Heart right ventricle (tissue), 16 donors: ENCODE measurements around the gene PLEKHA7. TPM values are rescaled to one million over a fixed set of nuclear protein-coding genes. Genes with fewer than 3 reads are reported as not detected.

Experiments used
- ATAC-seq, 8 donors: fragments of 200-7000 bp; cut with Tn5 transposase; one replicate each; pipeline ENCODE4 v1.9.1; 2020; ENCODE audit warnings: mild to moderate bottlenecking in 8 of 8, moderate library complexity in 8 of 8, moderate number of reproducible peaks in 1 of 8
- DNase-seq, 2 donors: peaks; one replicate each; pipeline ENCODE4 v3.0.0-alpha.2; 2020
- H3K27ac ChIP-seq, 10 donors: fragments of 200-600 bp; sonication (generic) in 2 of 10; one replicate each; pipeline versions ENCODE4 v1.5.0 to v1.8.0; 2020 to 2022; ENCODE audit warnings: mild to moderate bottlenecking in 3 of 10
- H3K27me3 ChIP-seq, 7 donors: fragments of 200-600 bp; one replicate each; pipeline ENCODE4 v1.8.0; 2021 to 2022; ENCODE audit warnings: mild to moderate bottlenecking in 2 of 7
- H3K36me3 ChIP-seq, 9 donors: fragments of 200-600 bp; sonication (generic) in 1 of 9; one replicate each; pipeline versions ENCODE4 v1.5.0 to v1.8.0; 2020 to 2022; ENCODE audit warnings: mild to moderate bottlenecking in 2 of 9
- H3K4me1 ChIP-seq, 9 donors: fragments of 200-600 bp; sonication (generic) in 1 of 9; one replicate each; pipeline versions ENCODE4 v1.5.0 to v1.8.0; 2020 to 2022; ENCODE audit warnings: mild to moderate bottlenecking in 4 of 9
- H3K4me3 ChIP-seq, 10 donors: fragments of 200-600 bp; sonication (generic) in 2 of 10; one replicate each; pipeline versions ENCODE4 v1.5.0 to v1.8.0; 2020 to 2022; ENCODE audit warnings: mild to moderate bottlenecking in 7 of 10, moderate library complexity in 2 of 10
- H3K9me3 ChIP-seq, 11 donors: fragments of 200-600 bp in 10 of 11; sonication (generic) in 2 of 11; one replicate each; pipeline versions ENCODE4 v1.5.0 to v1.8.0; 2013 to 2022; ENCODE audit warnings: mild to moderate bottlenecking in 2 of 11, control low read depth in 1 of 11, moderate library complexity in 1 of 11
- CTCF ChIP-seq, 9 donors: fragments of 200-600 bp; sonication (generic) in 2 of 9; IDR thresholded peaks; one replicate each; pipeline versions ENCODE4 v1.5.0 to v1.8.0; 2021 to 2022; ENCODE audit warnings: antibody characterized with exemption in 9 of 9, mild to moderate bottlenecking in 5 of 9, moderate library complexity in 1 of 9
- WGBS, 2 donors: extraction: QIAGEN DNeasy Blood & Tissue Kit; methylation state at CpG; one replicate each; pipeline ENCODE4 v1.1.7; 2013; ENCODE audit warnings: inconsistent platforms in 1 of 2; 5-methylcytosine and 5-hydroxymethylcytosine counted together
- intact Hi-C, 10 donors: fragments of 100-400 bp; cut with DNase I; formaldehyde crosslinking; loops; one replicate each; pipeline versions ENCODE4 v1.11.1 to v1.14.2; 2022
- polyA plus RNA-seq, 2 donors: library from polyadenylated mRNA; stranded (reverse); fragments of 200-250 nt; gene quantifications; one replicate each; pipeline ENCODE4 v1.2.3, GENCODE V29; 2013
- total RNA-seq, 10 donors: library from RNA; stranded (reverse); fragmentation: NEBNext Ultra II Directional in 3 of 10; extraction: Animal tissue kit (Norgen Biotek cat#: 25700) in 3 of 10; gene quantifications; one replicate each; pipeline versions ENCODE4 v1.2.1 to v1.2.4, GENCODE V29; 2021 to 2023
- donor health status: Arrhythmogenic right ventricular cardiomyopathy.
- donor health status: ischemic (EF 13 %, LVEDD 7.1; RV severe dilation, severe dysfunction).
- donor health status: healthy with polysubstance abuse.
- donor health status: DM: no; HTN: yes; CAD: no.
- donor health status: DM: no; HTN: no; CAD: no.
- donor health status: ischemic (EF 25% LVEDD 6.9; RV normal size, moderate dysfunction).
- donor health status: ischemic (EF 25% LVEDD 5.7; RV mildly dilated, moderate dysfunction).
- donor health status: healthy.
- donor health status: DM: yes; HTN: yes; CAD: no.
- donor health status: Ischemic cardiomyopathy.
- donor health status: ischemic (EF 35%, LVEDD 5.7; RV mildly dilated, moderate dysfunction).
- donor health status: nonischemic (EF 11% LVEDD 7.7; RV severe dilation, severe dysfunction).
- donor health status: DM: yes; HTN: yes; CAD: no.
- donor health status: PGD.
- donor health status: ischemic (EF 29% LVEDD 5.4; RV normal size, mild dysfunction).
- donor health status: nonischemic (EF 23%, LVEDD 6.1; RV moderate dilation, normal function).

Gene PLEKHA7
- total and polyA plus RNA-seq, 12 donors, result 15.3 to 46.9 (median 24.0) TPM

- Histone ChIP-seq H3K27me3 (no peaks in the 10 kb centered on the region), H3K9me3 (no peaks in the 10 kb centered on the region), H3K36me3 (no peaks in the 10 kb centered on the region), H3K4me1 (peaks cover 5 to 29% (median 16%) of the 10 kb centered on the region in 9 donors), H3K4me3 (no peak overlapping the region), H3K27ac (no peak overlapping the region)
- 58 to 70% methylated on average over 1 of the region's 1 CpG for WGBS, 2 donors
- intact Hi-C loops, result no loop called here
- ATAC-seq (no peak), DNase-seq (no peak)
- no peak for TF ChIP-seq CTCF (IDR thresholded peaks at IDR 0.05)
Observed at GRCh38 chr11:16993495-16993894, 20.7 kb downstream of the PLEKHA7 start.

- Histone ChIP-seq H3K4me3 (no peak overlapping the region), H3K36me3 (no peaks in the 10 kb centered on the region), H3K4me1 (peaks cover 5 to 28% (median 16%) of the 10 kb centered on the region in 9 donors), H3K27ac (no peak overlapping the region), H3K9me3 (no peaks in the 10 kb centered on the region), H3K27me3 (no peaks in the 10 kb centered on the region)
- DNase-seq, result no peak
- WGBS, 2 donors, result 63 to 69% methylated on average over 3 of the region's 3 CpGs
- intact Hi-C loops, result no loop called here
- ATAC-seq, result no peak
- TF ChIP-seq CTCF (IDR thresholded peaks at IDR 0.05), result no peak
Observed at GRCh38 chr11:16992846-16993245, 21.4 kb downstream of the PLEKHA7 start.

GRCh38 chr11:16989554-16989953, 24.7 kb downstream of the PLEKHA7 start:
- intact Hi-C loops, result no loop called here
- 94 to 95% methylated on average over 2 of the region's 2 CpGs for WGBS, 2 donors
- no peak overlapping the region for H3K27ac ChIP-seq
- DNase-seq (no peak), ATAC-seq (no peak)
- H3K4me1 ChIP-seq, result peaks cover 0 to 28% (median 12%) of the 10 kb centered on the region in 9 donors
- no peaks in the 10 kb centered on the region for H3K9me3 ChIP-seq
- H3K36me3 ChIP-seq, result no peaks in the 10 kb centered on the region
- H3K4me3 ChIP-seq, result no peak overlapping the region
- TF ChIP-seq CTCF (IDR thresholded peaks at IDR 0.05), result no peak
- H3K27me3 ChIP-seq, result no peaks in the 10 kb centered on the region

- no peak overlapping the region for H3K27ac ChIP-seq
- H3K4me1 ChIP-seq, result peaks cover 0 to 31% (median 14%) of the 10 kb centered on the region in 9 donors
- no peak overlapping the region for H3K4me3 ChIP-seq
- no peaks in the 10 kb centered on the region for H3K9me3 ChIP-seq
- DNase-seq (peak in 1 of 2 donors; percentile 27), ATAC-seq (peak in 3 of 8 donors; percentile 25 to 43 (median 32))
- intact Hi-C loops, result no loop called here
- H3K27me3 ChIP-seq, result no peaks in the 10 kb centered on the region
- TF ChIP-seq CTCF (IDR thresholded peaks at IDR 0.05), result no peak
- WGBS, 2 donors, result 57 to 63% methylated on average over 6 of the region's 6 CpGs
- H3K36me3 ChIP-seq, result no peaks in the 10 kb centered on the region
Observed at GRCh38 chr11:16987205-16987568, 27.0 kb downstream of the PLEKHA7 start.
